Liver (tissue), 9 donors: Measurements from ENCODE around the gene TSR1. TPM values are rescaled to one million over a fixed set of nuclear protein-coding genes. Genes with fewer than 3 reads are reported as not detected.

Experiments used
- DNase-seq: peaks from one replicate; pipeline ENCODE4 v3.0.0-alpha.2; 2017; ENCODE audit warnings: low spot score
- H3K27ac ChIP-seq, 2 donors: one replicate each; pipeline ENCODE4 v1.7.0; 2013; ENCODE audit warnings: inconsistent platforms in 2 of 2, low read length in 2 of 2, control low read depth in 1 of 2, low read depth in 1 of 2, mild to moderate bottlenecking in 1 of 2
- H3K27me3 ChIP-seq, 4 donors: one replicate each; pipeline versions ENCODE4 v1.6.1 to v1.7.0; 2013; ENCODE audit warnings: low read length in 3 of 4, inconsistent platforms in 1 of 4, mild to moderate bottlenecking in 1 of 4, moderate library complexity in 1 of 4; ENCODE audit not compliant: control insufficient read depth in 4 of 4, insufficient read depth in 4 of 4
- H3K36me3 ChIP-seq, 4 donors: one replicate each; pipeline versions ENCODE4 v1.6.1 to v1.7.0; 2013; ENCODE audit warnings: low read length in 3 of 4, mild to moderate bottlenecking in 3 of 4, low read depth in 1 of 4, moderate library complexity in 1 of 4; ENCODE audit not compliant: control insufficient read depth in 4 of 4, insufficient read depth in 3 of 4
- H3K4me1 ChIP-seq, 4 donors: one replicate each; pipeline versions ENCODE4 v1.6.1 to v1.7.0; 2013; ENCODE audit warnings: low read length in 3 of 4, mild to moderate bottlenecking in 3 of 4, moderate library complexity in 1 of 4; ENCODE audit not compliant: control insufficient read depth in 4 of 4, insufficient read depth in 4 of 4
- H3K4me3 ChIP-seq, 3 donors: one replicate each; pipeline versions ENCODE4 v1.6.1 to v1.7.0; 2013; ENCODE audit warnings: low read length in 3 of 3, control low read depth in 1 of 3, low read depth in 1 of 3, mild to moderate bottlenecking in 1 of 3
- H3K9ac ChIP-seq, 2 donors: one replicate each; pipeline ENCODE4 v1.7.0; 2013; ENCODE audit warnings: low read length in 2 of 2, mild to moderate bottlenecking in 2 of 2, moderate library complexity in 2 of 2, control low read depth in 1 of 2, low read depth in 1 of 2
- H3K9me3 ChIP-seq, 4 donors: one replicate each; pipeline versions ENCODE4 v1.6.1 to v1.7.0; 2013; ENCODE audit warnings: low read length in 3 of 4; ENCODE audit not compliant: control insufficient read depth in 4 of 4
- EGR1 ChIP-seq, 2 donors: IDR thresholded peaks; 2 replicates each; pipeline ENCODE4 v1.6.1; 2016 to 2018; ENCODE audit warnings: antibody characterized with exemption in 2 of 2, low read depth in 2 of 2
- FOXA1 ChIP-seq: IDR thresholded peaks from 2 replicates; pipeline ENCODE4 v1.6.1; 2016; ENCODE audit warnings: antibody characterized with exemption
- FOXA2 ChIP-seq: IDR thresholded peaks from 2 replicates; pipeline ENCODE4 v1.6.1; 2016; ENCODE audit warnings: antibody characterized with exemption
- GABPA ChIP-seq, 2 donors: IDR thresholded peaks in 1 of 2; conservative IDR thresholded peaks in 1 of 2; 2 replicates each; pipeline ENCODE4 v1.6.1; 2016; ENCODE audit warnings: antibody characterized with exemption in 2 of 2, mild to moderate bottlenecking in 1 of 2, moderate library complexity in 1 of 2
- HNF4A ChIP-seq, 2 donors: conservative IDR thresholded peaks; 2 replicates each; pipeline ENCODE4 v1.6.1; 2016; ENCODE audit warnings: antibody characterized with exemption in 2 of 2, mild to moderate bottlenecking in 2 of 2
- HNF4G ChIP-seq: IDR thresholded peaks from 2 replicates; pipeline ENCODE4 v1.6.1; 2016; ENCODE audit warnings: antibody characterized with exemption
- JUND ChIP-seq, 2 donors: IDR thresholded peaks; 2 replicates each; pipeline ENCODE4 v1.6.1; 2016; ENCODE audit warnings: antibody characterized with exemption in 2 of 2
- NR2F2 ChIP-seq: IDR thresholded peaks from 2 replicates; pipeline ENCODE4 v1.6.1; 2016; ENCODE audit warnings: antibody characterized with exemption
- RAD21 ChIP-seq, 2 donors: IDR thresholded peaks; 2 replicates each; pipeline ENCODE4 v1.6.1; 2016; ENCODE audit warnings: antibody characterized with exemption in 2 of 2, mild to moderate bottlenecking in 2 of 2
- RXRA ChIP-seq, 2 donors: IDR thresholded peaks; 2 replicates each; pipeline ENCODE4 v1.6.1; 2017 to 2018; ENCODE audit warnings: antibody characterized with exemption in 2 of 2, mild to moderate bottlenecking in 1 of 2
- SP1 ChIP-seq: IDR thresholded peaks from 2 replicates; pipeline ENCODE4 v1.6.1; 2018; ENCODE audit warnings: antibody characterized with exemption, mild to moderate bottlenecking
- TAF1 ChIP-seq: conservative IDR thresholded peaks from 2 replicates; pipeline ENCODE4 v1.6.1; 2016; ENCODE audit warnings: antibody characterized with exemption, mild to moderate bottlenecking
- YY1 ChIP-seq: IDR thresholded peaks from 2 replicates; pipeline ENCODE4 v1.6.1; 2016; ENCODE audit warnings: antibody characterized with exemption, mild to moderate bottlenecking
- WGBS: extraction: QIAGEN DNeasy Blood & Tissue Kit; methylation state at CpG from one replicate; pipeline ENCODE4 v1.1.7; 2013; 5-methylcytosine and 5-hydroxymethylcytosine counted together
- polyA plus RNA-seq, 2 donors: library from polyadenylated mRNA; stranded (reverse) in 1 of 2; unstranded in 1 of 2; fragments of 200-250 nt in 1 of 2; fragments of >200 nt in 1 of 2; fragmentation: Nextera tagmentation in 1 of 2; extraction: Ambion mirVana in 1 of 2; gene quantifications; one replicate each; pipeline versions ENCODE4 v1.2.1 to v1.2.3, GENCODE V29; 2013 to 2015
- total RNA-seq, 2 donors: library from RNA; depleted of rRNA; stranded (reverse); fragments of >200 nt; gene quantifications; one replicate each; pipeline ENCODE4 v1.2.3, GENCODE V29; 2014
- TF ChIP-seq, protein P1 (sequence below): fragments of 150-350 bp; IDR thresholded peaks from 2 replicates; pipeline ENCODE4 v1.5.1; 2017; ENCODE audit warnings: improper control_type of control experiment, low read depth, low read length; ENCODE audit not compliant: missing input control
- TF ChIP-seq, protein P2 (sequence below): IDR thresholded peaks from 2 replicates; pipeline ENCODE4 v1.6.1; 2016; ENCODE audit warnings: antibody characterized with exemption
- TF ChIP-seq, protein P3 (sequence below): IDR thresholded peaks from 2 replicates; pipeline ENCODE4 v1.6.1; 2016; ENCODE audit warnings: antibody characterized with exemption
- TF ChIP-seq, protein P4 (sequence below): IDR thresholded peaks from 2 replicates; pipeline ENCODE4 v1.6.1; 2016; ENCODE audit warnings: antibody characterized with exemption, mild to moderate bottlenecking
- TF ChIP-seq, protein P5 (sequence below): IDR thresholded peaks from 2 replicates; pipeline ENCODE4 v1.6.1; 2016; ENCODE audit warnings: antibody characterized with exemption
- donor health status: healthy.
- donor health status: healthy.
- donor health status: healthy.
- donor health status: healthy.
- donor health status: healthy.

The TSR1 gene
- total and polyA plus RNA-seq, 4 donors = 6.5 to 27.0 (median 13.8) TPM

DNA sequence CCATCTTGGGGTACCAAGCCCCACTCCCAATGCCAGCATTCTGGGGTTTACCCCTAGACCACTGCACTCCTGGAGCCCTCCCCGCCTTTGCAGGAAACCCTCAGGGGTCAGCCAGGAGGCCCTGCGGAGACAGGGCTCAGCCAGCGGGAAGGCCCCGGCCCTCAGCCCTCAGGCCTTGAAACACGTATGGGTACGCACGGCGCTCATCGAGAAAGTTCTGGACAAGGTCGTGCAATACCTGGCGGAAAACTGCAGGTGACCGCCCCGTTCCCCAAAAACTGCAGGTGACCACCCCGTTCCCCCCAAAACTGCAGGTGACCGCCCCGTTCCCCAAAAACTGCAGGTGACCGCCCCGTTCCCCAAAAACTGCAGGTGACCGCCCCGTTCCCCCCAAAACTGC, 25.8 kb upstream of the TSR1 start:
- WGBS = 98% methylated on average over 20 of the region's 20 CpGs
- H3K27ac ChIP-seq = no peak overlapping the region
- peaks cover 0 to 30% (median 4%) of the 10 kb centered on the region in 4 donors for H3K36me3 ChIP-seq
- no peak overlapping the region for H3K9ac ChIP-seq
- DNase-seq = no peak
- no peak for TF ChIP-seq SP1
- TF ChIP-seq NR2F2 = no peak
- TF ChIP-seq RAD21 (IDR thresholded peaks at IDR 0.05) = no peak
- TF ChIP-seq, protein P1, sequence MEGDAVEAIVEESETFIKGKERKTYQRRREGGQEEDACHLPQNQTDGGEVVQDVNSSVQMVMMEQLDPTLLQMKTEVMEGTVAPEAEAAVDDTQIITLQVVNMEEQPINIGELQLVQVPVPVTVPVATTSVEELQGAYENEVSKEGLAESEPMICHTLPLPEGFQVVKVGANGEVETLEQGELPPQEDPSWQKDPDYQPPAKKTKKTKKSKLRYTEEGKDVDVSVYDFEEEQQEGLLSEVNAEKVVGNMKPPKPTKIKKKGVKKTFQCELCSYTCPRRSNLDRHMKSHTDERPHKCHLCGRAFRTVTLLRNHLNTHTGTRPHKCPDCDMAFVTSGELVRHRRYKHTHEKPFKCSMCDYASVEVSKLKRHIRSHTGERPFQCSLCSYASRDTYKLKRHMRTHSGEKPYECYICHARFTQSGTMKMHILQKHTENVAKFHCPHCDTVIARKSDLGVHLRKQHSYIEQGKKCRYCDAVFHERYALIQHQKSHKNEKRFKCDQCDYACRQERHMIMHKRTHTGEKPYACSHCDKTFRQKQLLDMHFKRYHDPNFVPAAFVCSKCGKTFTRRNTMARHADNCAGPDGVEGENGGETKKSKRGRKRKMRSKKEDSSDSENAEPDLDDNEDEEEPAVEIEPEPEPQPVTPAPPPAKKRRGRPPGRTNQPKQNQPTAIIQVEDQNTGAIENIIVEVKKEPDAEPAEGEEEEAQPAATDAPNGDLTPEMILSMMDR = no peak
- TF ChIP-seq, protein P2, sequence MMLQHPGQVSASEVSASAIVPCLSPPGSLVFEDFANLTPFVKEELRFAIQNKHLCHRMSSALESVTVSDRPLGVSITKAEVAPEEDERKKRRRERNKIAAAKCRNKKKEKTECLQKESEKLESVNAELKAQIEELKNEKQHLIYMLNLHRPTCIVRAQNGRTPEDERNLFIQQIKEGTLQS = no peak
- no peak for TF ChIP-seq HNF4G
- no peak for TF ChIP-seq FOXA1
- TF ChIP-seq, protein P3, sequence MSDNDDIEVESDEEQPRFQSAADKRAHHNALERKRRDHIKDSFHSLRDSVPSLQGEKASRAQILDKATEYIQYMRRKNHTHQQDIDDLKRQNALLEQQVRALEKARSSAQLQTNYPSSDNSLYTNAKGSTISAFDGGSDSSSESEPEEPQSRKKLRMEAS = no peak
- no peak for TF ChIP-seq GABPA (IDR thresholded peaks at IDR 0.05 in 1 of 2, conservative IDR thresholded peaks at IDR 0.05 in 1 of 2)
- TF ChIP-seq, protein P4, sequence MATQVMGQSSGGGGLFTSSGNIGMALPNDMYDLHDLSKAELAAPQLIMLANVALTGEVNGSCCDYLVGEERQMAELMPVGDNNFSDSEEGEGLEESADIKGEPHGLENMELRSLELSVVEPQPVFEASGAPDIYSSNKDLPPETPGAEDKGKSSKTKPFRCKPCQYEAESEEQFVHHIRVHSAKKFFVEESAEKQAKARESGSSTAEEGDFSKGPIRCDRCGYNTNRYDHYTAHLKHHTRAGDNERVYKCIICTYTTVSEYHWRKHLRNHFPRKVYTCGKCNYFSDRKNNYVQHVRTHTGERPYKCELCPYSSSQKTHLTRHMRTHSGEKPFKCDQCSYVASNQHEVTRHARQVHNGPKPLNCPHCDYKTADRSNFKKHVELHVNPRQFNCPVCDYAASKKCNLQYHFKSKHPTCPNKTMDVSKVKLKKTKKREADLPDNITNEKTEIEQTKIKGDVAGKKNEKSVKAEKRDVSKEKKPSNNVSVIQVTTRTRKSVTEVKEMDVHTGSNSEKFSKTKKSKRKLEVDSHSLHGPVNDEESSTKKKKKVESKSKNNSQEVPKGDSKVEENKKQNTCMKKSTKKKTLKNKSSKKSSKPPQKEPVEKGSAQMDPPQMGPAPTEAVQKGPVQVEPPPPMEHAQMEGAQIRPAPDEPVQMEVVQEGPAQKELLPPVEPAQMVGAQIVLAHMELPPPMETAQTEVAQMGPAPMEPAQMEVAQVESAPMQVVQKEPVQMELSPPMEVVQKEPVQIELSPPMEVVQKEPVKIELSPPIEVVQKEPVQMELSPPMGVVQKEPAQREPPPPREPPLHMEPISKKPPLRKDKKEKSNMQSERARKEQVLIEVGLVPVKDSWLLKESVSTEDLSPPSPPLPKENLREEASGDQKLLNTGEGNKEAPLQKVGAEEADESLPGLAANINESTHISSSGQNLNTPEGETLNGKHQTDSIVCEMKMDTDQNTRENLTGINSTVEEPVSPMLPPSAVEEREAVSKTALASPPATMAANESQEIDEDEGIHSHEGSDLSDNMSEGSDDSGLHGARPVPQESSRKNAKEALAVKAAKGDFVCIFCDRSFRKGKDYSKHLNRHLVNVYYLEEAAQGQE = no peak
- TF ChIP-seq TAF1 = no peak
- no peak for TF ChIP-seq EGR1 (IDR thresholded peaks at IDR 0.05; ENCODE audit: low read depth in 2 of 2)
- TF ChIP-seq YY1 = no peak
- TF ChIP-seq JUND (IDR thresholded peaks at IDR 0.05) = no peak
- TF ChIP-seq HNF4A (conservative IDR thresholded peaks at IDR 0.05) = no peak
- TF ChIP-seq RXRA (IDR thresholded peaks at IDR 0.05) = no peak
- TF ChIP-seq, protein P5, sequence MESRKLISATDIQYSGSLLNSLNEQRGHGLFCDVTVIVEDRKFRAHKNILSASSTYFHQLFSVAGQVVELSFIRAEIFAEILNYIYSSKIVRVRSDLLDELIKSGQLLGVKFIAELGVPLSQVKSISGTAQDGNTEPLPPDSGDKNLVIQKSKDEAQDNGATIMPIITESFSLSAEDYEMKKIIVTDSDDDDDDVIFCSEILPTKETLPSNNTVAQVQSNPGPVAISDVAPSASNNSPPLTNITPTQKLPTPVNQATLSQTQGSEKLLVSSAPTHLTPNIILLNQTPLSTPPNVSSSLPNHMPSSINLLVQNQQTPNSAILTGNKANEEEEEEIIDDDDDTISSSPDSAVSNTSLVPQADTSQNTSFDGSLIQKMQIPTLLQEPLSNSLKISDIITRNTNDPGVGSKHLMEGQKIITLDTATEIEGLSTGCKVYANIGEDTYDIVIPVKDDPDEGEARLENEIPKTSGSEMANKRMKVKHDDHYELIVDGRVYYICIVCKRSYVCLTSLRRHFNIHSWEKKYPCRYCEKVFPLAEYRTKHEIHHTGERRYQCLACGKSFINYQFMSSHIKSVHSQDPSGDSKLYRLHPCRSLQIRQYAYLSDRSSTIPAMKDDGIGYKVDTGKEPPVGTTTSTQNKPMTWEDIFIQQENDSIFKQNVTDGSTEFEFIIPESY = no peak
- TF ChIP-seq FOXA2 = no peak
- no peak overlapping the region for H3K4me3 ChIP-seq
- H3K4me1 ChIP-seq = no peaks in the 10 kb centered on the region
- H3K9me3 ChIP-seq = no peaks in the 10 kb centered on the region
- no peaks in the 10 kb centered on the region for H3K27me3 ChIP-seq
